Kasumi-1 (cell line): ENCODE results near the gene JSRP1.

Experiments used
- DNase-seq, 2 experiments: peaks; one replicate each; lab custom pipeline; 2025; lab: John Stamatoyannopoulos, UW

The JSRP1 gene

GRCh38 chr19:2255982-2256685 is at the start of gene JSRP1:
TSS of gene JSRP1 (minus strand) at chr19:2256417. CDS start at chr19:2255314, 1,103 bp downstream.
- DNase-seq = no peak

DNA sequence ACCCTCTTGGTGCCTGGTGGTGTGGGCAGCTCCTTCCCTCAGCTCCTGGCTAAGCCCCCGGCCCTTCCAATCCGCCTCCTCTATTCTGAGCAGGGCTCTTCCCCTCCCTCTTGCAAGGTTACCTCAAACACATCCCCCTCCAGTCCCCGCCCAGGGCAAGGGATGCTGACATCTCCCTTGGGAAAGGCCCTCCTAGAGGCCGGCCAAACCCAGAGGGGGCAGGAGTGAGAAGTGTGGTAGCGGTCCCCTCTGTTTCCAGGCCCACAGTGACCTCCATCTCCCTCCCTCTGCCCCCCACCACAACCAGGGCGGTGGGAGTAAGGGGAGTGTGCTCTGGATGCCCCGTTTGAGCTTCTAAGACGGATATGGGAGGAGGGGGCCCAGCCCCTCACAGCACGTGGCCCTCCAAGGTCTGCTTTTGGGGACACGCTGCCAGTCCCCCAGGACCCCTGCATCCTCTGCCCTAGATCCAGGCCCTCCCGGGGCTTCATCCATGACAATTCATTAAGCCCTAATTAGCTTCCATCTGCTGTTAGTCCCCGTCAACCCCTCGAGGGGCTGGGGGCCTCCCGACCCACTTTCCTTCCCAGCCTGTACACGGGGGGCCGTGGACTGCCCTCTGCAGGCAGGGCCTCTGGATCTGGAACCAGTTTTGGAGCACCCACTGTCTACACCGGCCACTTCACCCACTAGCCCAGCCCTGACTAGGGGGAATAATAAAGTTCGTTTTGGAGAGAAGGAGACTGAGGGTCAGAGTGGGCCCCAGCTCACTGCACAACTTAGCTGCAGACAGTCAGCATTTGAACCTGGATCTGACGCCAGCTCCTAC is 49.4 kb upstream of the JSRP1 start:
- DNase-seq = no peak

- no peak for DNase-seq
Observed at GRCh38 chr19:2303211-2303798, 47.1 kb upstream of the JSRP1 start.

GRCh38 chr19:2302319-2303210 is 46.3 kb upstream of the JSRP1 start:
- DNase-seq = no peak

DNA sequence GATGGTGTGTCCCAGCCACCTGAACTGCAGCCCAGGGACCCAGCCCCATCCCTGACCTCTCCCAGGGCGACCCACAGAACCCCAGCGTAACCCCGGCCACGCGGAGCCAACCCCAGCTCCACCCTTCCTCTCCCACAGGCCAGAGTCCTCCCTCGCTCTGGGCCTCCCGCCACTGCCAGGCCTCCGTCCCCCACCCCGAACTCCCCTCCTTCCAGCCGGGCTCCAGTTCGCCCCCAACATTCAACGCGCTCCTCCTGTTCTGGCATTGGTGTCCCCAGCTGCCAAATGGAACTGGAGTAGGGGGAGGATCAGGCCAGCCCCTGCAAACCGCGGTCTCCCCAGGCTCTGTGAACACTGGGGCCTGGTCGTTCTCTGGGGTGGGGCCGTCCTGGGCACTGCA is 44.3 kb upstream of the JSRP1 start:
- DNase-seq = no peak

DNA sequence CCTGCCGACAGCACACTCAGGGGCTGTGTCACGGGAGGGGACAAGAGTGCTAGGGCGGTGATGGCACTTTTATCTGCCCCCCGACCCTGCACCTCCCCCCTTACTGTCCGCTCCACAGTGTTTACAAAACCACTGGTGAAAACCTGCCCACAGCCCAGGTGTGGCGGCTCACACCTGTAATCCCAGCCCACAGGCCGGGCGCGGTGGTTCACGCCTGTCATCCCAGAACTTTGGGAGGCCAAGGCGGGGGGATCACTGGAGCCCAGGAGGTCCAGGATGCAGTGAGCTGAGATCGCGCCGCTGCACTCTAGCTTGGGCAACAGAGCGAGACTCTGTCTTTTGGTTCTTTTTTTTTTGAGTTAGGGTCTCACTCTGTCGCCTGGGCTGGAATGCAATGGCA is 39.9 kb upstream of the JSRP1 start:
- no peak for DNase-seq

DNA sequence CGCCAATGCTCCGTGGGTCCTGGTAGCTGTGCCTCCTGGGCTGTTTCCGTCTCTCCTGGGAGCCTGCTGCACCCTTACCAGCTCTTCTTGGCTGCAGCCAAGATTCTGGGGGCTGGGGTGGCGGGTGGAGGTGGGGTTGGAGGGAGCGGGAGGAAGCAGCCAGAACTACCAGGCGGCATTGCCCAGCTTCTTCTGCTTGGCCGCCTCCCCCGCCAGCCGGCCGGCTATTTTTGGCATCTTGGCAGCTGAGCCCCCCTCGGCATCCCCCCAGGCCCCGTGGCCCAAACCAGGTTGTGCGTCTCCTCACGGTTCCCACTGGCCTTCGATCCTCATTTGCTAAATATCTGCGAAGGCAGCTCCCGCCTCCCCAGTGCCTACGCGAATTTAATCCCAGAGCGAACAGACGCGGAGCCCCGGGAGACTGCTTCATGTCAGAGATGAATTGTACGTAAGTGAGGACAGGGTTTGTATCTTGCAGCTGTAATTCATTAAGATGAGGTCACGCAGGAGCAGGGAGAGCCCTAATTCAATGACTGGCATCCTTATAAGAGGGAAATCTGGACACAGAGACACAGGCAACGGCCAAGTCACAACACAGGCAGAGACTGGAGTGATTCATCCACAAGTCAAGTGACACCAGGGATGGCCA is 38.6 kb upstream of the JSRP1 start:
- no peak for DNase-seq

GRCh38 chr19:2291185-2291751 is 35.1 kb upstream of the JSRP1 start:
- DNase-seq = no peak

DNA sequence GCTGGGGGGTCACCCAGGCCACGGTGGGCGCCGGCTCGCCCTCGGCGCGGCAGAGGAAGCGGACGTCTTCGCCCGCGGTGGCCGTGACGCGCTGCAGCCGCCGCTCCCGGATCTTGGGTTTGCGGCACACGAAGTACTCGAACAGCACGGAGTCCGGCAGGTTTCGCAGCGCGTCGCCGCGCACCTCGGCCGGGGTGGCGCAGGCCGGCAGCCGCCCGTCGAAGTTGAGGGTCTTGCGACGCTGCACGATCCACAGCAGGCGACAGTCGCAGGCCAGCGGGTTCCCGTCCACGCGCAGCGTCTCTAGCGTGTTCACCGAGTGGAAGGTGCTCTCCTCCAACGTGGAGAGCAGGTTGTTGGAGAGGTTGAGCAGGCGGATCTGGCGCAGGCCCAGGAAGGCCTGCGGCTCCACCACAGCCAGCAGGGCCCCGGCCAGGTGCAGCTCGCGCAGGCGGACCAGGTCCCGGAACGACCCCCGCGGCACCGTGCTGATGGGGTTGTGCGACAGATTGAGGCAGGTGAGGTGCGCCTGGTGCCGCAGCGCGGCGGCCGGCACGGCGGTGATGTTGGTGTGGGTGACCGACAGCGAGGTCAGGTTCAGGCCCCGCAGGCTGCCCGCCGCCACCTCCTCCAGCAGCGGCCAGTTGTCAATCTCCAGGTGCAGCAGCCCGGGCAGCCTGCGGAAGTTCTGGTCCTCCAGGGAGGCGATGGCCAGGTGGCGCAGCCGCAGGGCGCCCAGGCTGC is 34.4 kb upstream of the JSRP1 start:
- DNase-seq = no peak

DNA sequence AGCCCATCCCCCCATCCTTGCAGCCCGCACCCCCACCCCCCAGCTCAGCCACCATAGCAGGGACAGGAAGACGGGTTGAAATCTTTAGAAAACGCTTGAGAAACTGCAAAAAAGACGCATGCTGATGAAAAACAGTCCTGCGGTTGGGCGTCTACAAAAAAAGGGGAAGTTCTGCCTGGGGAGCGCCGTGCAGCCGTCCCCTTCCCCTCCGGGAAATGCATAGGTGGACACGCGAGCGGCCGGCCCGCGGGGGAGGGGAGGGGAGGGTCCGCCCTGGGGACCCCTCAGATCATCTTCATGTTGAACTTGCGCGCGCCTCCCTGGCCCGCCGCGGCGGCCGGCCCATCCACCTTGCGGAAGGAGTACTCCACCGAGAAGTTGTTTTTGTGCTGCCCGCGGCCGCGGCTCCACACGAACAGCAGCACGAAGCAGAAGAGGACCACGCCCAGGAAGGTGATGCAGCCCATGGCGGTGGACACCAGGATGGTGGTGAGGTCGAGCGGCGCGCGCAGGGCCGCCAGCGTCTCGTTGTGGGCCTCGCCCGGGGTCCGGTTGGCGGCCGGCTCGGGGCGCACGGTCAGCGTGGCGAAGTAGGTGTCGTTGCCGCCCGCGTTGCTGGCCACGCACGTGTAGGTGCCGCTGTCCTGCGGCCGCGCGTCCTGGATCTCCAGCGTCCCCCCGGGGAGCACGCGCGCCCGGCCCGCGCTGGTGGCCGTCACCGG is 33.7 kb upstream of the JSRP1 start:
- peak; percentile 95 to 97 for DNase-seq

DNA sequence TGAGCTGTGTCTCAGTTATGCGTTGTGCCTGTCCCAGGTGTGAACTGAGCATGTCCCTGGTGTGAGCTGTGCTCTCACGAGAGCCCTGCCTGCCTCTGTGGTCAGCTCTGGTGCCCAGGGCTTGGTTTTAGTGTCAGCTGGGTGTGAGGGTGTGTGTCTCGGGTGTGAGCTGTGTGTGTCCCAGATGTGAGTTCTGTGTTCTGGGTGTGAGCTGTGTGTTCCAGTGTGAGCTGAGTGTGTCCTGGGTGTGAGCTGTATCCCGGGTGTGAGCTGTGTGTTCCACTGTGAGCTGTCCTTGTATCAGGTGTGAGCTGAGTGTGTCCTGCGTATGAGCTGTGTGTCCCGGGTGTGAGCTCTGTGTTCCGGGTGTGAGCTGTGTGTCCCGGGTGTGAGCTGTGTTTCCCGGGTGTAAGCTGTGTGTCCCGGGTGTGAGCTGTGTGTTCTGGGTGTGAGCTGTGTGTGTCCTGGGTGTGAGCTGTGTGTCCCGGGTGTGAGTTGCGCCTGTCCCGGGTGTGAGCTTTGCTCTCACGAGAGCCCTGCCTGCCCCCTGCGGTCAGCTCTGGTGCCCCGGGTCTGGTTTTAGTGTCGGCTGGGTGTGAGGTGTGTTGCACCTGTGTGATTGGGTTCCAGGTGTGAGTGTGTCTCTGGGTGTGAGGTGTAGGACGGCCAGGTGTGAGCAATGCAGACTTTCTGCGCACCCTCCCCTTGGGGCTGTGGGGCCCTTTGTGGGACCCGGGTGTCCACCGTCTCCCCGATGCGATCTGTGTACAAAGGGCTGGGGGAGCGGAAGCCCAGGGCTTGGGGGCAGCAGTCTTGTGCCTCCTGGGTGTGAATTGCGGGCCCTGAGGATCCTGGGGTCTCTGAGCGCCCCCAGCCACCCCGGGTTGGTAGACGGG is 32.8 kb upstream of the JSRP1 start:
- no peak for DNase-seq

- peak in 1 of 2 experiments; percentile 76 for DNase-seq
Observed at GRCh38 chr19:2288338-2288817, 32.2 kb upstream of the JSRP1 start.

DNA sequence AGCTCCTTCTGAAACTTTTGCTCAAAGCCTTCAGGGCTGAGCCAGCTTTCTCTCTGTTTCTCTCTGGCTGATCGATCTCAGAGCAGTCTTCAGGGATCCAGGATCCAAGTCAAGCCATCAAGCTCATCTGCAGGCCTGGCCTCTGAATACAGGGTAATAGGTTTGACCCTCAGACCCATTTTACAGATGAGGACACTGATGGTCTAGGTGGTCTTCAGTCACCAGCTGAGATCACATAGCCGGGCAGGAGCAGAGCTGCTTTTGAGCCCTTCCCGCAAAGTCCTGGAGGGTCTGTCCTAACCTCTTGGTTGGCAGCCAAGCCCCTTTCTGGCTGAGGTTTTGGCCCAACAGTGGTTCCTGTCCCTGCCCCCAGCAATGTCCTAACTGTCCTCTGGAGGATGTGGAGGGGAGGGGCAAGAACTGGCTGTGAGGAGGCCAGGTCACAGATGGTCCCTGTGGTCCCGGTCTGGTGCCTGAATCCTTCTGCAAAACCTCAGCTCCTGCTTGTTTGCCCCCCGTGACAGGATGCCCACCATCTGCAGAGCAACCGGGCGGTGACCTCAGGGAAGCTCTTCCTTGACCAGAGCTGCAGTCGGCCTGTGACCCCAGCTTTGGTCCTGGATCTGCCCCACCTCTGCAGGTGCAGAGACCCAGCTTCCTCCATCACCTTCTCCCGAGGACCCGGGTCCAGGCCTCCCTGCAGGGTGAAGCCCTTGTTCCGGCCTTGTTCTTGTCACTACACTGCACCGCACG is 31.5 kb upstream of the JSRP1 start:
- no peak for DNase-seq

DNA sequence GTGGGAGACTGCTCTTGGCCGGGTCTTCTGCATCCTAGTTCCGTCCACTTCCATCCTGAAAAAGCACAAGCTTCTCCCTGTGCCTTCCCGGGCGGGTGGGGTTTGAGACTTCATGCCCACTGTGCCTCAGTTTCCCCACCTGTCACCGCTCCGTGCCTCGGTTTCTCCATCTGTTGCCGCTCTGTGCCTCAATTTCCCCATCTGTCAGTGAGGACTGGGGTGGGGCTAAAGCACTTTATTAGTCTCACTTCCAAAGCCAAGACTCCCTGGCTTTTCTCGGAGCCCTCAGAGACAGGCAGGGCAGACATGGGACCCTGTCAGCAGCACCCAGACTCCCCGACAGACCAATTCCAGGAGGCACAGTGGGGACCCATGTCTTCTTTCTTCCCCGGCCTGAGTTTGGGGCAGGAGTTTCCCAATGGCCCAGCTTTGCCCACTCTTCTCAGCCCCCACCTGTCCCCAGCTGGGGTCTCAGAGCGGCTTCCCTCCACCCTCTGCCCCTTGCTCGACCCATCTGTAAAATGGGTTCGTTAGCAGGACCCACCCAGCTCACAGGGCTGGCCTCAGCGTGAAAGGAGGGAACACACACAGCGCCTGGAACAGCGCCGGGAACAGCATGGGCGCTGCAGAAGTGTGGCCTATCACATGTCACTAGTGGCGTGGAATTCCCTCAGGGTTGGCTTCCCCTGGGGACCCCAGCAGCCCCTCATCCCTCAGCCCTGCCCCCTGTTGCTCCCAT is 30.4 kb upstream of the JSRP1 start:
- DNase-seq = no peak

GRCh38 chr19:2283835-2284507 is 27.8 kb upstream of the JSRP1 start:
- DNase-seq = no peak

GRCh38 chr19:2282862-2283237 is 26.6 kb upstream of the JSRP1 start:
- DNase-seq = no peak
